K562 (cell line): ENCODE measurements around the gene TOMM22. TPM values are rescaled to one million over a fixed set of nuclear protein-coding genes. Genes with fewer than 3 reads are reported as not detected.

Experiments
- ATAC-seq: fragments of 200-7000 bp; cut with Tn5 transposase; 3 replicates; pipeline ENCODE4 v1.9.1; 2020; ENCODE audit warnings: moderate library complexity
- BruUV-seq: library from RNA; stranded (reverse); fragments of 400-500 nt; replicated peaks from 2 replicates; lab custom pipeline; 2021; lab: Mats Ljungman, UMichigan
- CTCF ChIA-PET: fragments of 300-600 bp; formaldehyde crosslinking; extraction: SDS; loops from one replicate; lab custom pipeline; 2021; ENCODE audit warnings: low intra/inter-chr PET ratio; lab: Yijun Ruan, JAX
- POLR2A ChIA-PET: fragments of 300-600, 350-650 bp; sonication (Branson Sonifier 250); formaldehyde crosslinking; extraction: SDS; loops from one replicate; lab custom pipeline; 2021; ENCODE audit warnings: antibody characterized with exemption, inconsistent platforms; lab: Yijun Ruan, JAX
- DNase-seq, 4 experiments: peaks; one replicate each; pipeline versions ENCODE4 v3.0.0 to v3.0.0-alpha.2; 2011 to 2018; ENCODE audit warnings: low spot score in 3 of 4, mixed read lengths in 3 of 4; ENCODE audit errors: extremely low read depth in 1 of 4
- FAIRE-seq: peaks from 2 replicates; lab custom pipeline; 2011; peaks lifted over from hg19 to GRCh38; lab: Jason Lieb, UNC
- H2AFZ ChIP-seq: 2 replicates; pipeline ENCODE4 v1.6.0; 2011; ENCODE audit warnings: low read depth, low read length, control low read depth, inconsistent platforms
- H3K27ac ChIP-seq: fragments of 200-600 bp; 3 replicates; pipeline ENCODE4 v1.8.0; 2011; ENCODE audit warnings: low read depth, mild to moderate bottlenecking, control low read depth, inconsistent platforms, low read length, moderate library complexity, mixed read lengths; ENCODE audit errors: extremely low read depth
- H3K27me3 ChIP-seq, 2 experiments: fragments of 300-600 bp in 1 of 2; 2 replicates in 1 of 2; 3 replicates in 1 of 2; pipeline versions ENCODE4 v1.6.0 to v1.8.0; 2011; ENCODE audit warnings: inconsistent platforms in 2 of 2, low read length in 2 of 2, mild to moderate bottlenecking in 1 of 2, mixed read lengths in 1 of 2, moderate library complexity in 1 of 2; ENCODE audit not compliant: control insufficient read depth in 2 of 2, insufficient read depth in 2 of 2
- H3K36me3 ChIP-seq: fragments of 300-600 bp; 3 replicates; pipeline ENCODE4 v1.8.0; 2011; ENCODE audit warnings: mild to moderate bottlenecking, low read length, inconsistent platforms; ENCODE audit not compliant: control insufficient read depth, insufficient read depth
- H3K4me1 ChIP-seq, 2 experiments: fragments of 200-600 bp in 1 of 2; replicated peaks in 1 of 2; 2 replicates in 1 of 2; 3 replicates in 1 of 2; pipeline versions ENCODE4 v1.5.1 to v1.8.0; 2011; ENCODE audit warnings: inconsistent platforms in 2 of 2, low read length in 2 of 2, mild to moderate bottlenecking in 1 of 2, mixed read lengths in 1 of 2, moderate library complexity in 1 of 2; ENCODE audit not compliant: control insufficient read depth in 2 of 2, insufficient read depth in 2 of 2
- H3K4me2 ChIP-seq: 2 replicates; pipeline ENCODE4 v1.6.1; 2011; ENCODE audit warnings: low read length, control low read depth, inconsistent platforms, mixed read lengths; ENCODE audit not compliant: insufficient read depth
- H3K4me3 ChIP-seq: fragments of 200-600 bp; sonication (generic), shearing (Covaris generic); 2 replicates; pipeline ENCODE4 v1.5.1; 2016; ENCODE audit warnings: control low read depth, inconsistent platforms
- H3K79me2 ChIP-seq: fragments of 200-600 bp; 3 replicates; pipeline ENCODE4 v1.8.0; 2011; ENCODE audit warnings: low read length, inconsistent platforms; ENCODE audit not compliant: control insufficient read depth, insufficient read depth
- H3K9ac ChIP-seq, 2 experiments: 2 replicates each; pipeline versions ENCODE4 v1.6.0 to v1.6.1; 2011; ENCODE audit warnings: low read depth in 2 of 2, low read length in 2 of 2, control low read depth in 1 of 2, inconsistent platforms in 1 of 2, mild to moderate bottlenecking in 1 of 2, mixed read lengths in 1 of 2; ENCODE audit not compliant: insufficient read depth in 1 of 2
- H3K9me1 ChIP-seq: one replicate; pipeline ENCODE4 v1.6.0; 2011; ENCODE audit warnings: inconsistent platforms, mild to moderate bottlenecking, low read length, moderate library complexity; ENCODE audit not compliant: control insufficient read depth, insufficient read depth
- H3K9me3 ChIP-seq: replicated peaks from 2 replicates; pipeline ENCODE4 v1.5.1; 2011; ENCODE audit warnings: low read depth, low read length, inconsistent platforms; ENCODE audit not compliant: control insufficient read depth, insufficient read depth
- H4K20me1 ChIP-seq: replicated peaks from 2 replicates; pipeline ENCODE4 v1.6.1; 2011; ENCODE audit warnings: low read length, inconsistent platforms, mixed read lengths; ENCODE audit not compliant: control insufficient read depth, insufficient read depth
- BHLHE40 ChIP-seq: IDR thresholded peaks from 2 replicates; pipeline ENCODE4 v1.6.1; 2011; ENCODE audit warnings: low read length, improper control_type of control experiment
- CCNT2 ChIP-seq: IDR thresholded peaks from 2 replicates; pipeline ENCODE4 v1.6.1; 2011; ENCODE audit warnings: borderline replicate concordance, low read depth, mild to moderate bottlenecking, moderate library complexity, mixed read lengths, low read length; ENCODE audit not compliant: insufficient read length; ENCODE audit errors: extremely low read depth
- EP400 ChIP-seq: fragments of 450-650 bp; IDR thresholded peaks from 2 replicates; pipeline ENCODE4 v1.6.1; 2017; ENCODE audit warnings: antibody characterized with exemption, mild to moderate bottlenecking, moderate library complexity
- FOXK2 ChIP-seq, 2 experiments: fragments of 450-650 bp; IDR thresholded peaks in 1 of 2; conservative IDR thresholded peaks in 1 of 2; 2 replicates each; pipeline ENCODE4 v1.6.1; 2016; ENCODE audit warnings: low read depth in 2 of 2, mild to moderate bottlenecking in 1 of 2
- GTF2B ChIP-seq: IDR thresholded peaks from 2 replicates; pipeline ENCODE4 v1.6.1; 2011; ENCODE audit not compliant: insufficient read length; ENCODE audit errors: extremely low read depth
- MAFF ChIP-seq: IDR thresholded peaks from 2 replicates; pipeline ENCODE4 v1.6.1; 2012; ENCODE audit warnings: low read length, improper control_type of control experiment
- MAX ChIP-seq: sonication (generic); formaldehyde crosslinking; IDR thresholded peaks from 2 replicates; pipeline ENCODE4 v1.9.0; 2022; ENCODE audit warnings: mild to moderate bottlenecking, missing genetic modification reagents
- PATZ1 ChIP-seq: fragments of 250-450 bp; sonication (Bioruptor Pico); IDR thresholded peaks from 2 replicates; pipeline ENCODE4 v1.5.0; 2020; ENCODE audit warnings: mild to moderate bottlenecking, borderline replicate concordance
- PHF8 ChIP-seq: fragments of 200-600 bp; sonication (generic); IDR thresholded peaks from 2 replicates; pipeline ENCODE4 v1.6.1; 2012; ENCODE audit warnings: mixed run types, mild to moderate bottlenecking, inconsistent platforms, low read length, moderate library complexity, borderline replicate concordance
- RFX1 ChIP-seq: fragments of 450-650 bp; IDR thresholded peaks from 2 replicates; pipeline ENCODE4 v1.6.1; 2016; ENCODE audit warnings: mild to moderate bottlenecking, moderate library complexity
- SP1 ChIP-seq: sonication (generic); formaldehyde crosslinking; IDR thresholded peaks from 2 replicates; pipeline ENCODE4 v1.8.1; 2022; ENCODE audit warnings: mild to moderate bottlenecking, missing genetic modification reagents
- ZNF511 ChIP-seq: sonication (generic); formaldehyde crosslinking; IDR thresholded peaks from 2 replicates; pipeline ENCODE4 v1.8.0; 2022; ENCODE audit warnings: mild to moderate bottlenecking, missing genetic modification reagents
- ZNF551 ChIP-seq: fragments of 250-450 bp; sonication (Bioruptor Pico); IDR thresholded peaks from 2 replicates; pipeline ENCODE4 v1.5.0; 2021; ENCODE audit warnings: mild to moderate bottlenecking, moderate library complexity
- WGBS: fragments of 100-300 bp; shearing (Covaris generic); methylation state at CpG from one replicate; pipeline ENCODE4 v1.1.6; 2016; ENCODE audit warnings: low coverage, mixed read lengths; ENCODE audit not compliant: insufficient coverage; ENCODE audit errors: missing lambda C conversion rate; 5-methylcytosine and 5-hydroxymethylcytosine counted together
- in situ Hi-C: fragments of 300-500 bp; cut with MboI; formaldehyde crosslinking; loops from 4 replicates; pipeline ENCODE4 v1.15.0; 2018; ENCODE audit warnings: inconsistent platforms, mixed read lengths
- intact Hi-C: fragments of 100-400 bp; cut with micrococcal nuclease; formaldehyde crosslinking; loops from 2 replicates; pipeline ENCODE4 v1.14.2; 2022
- polyA plus RNA-seq, 8 experiments: library from polyadenylated mRNA; depleted of rRNA in 4 of 8; stranded (reverse) in 5 of 8; unstranded in 3 of 8; fragments of >200 nt; fragmentation: Nextera tagmentation in 2 of 8; fragmentation: Illumina TruSeq in 1 of 8; extraction: Ambion mirVana in 2 of 8; extraction: Trizol in 1 of 8; gene quantifications; 2 replicates each; pipeline versions ENCODE4 v1.2.1 to v1.2.3, GENCODE V29; 2011 to 2014; ENCODE audit warnings: inconsistent platforms in 1 of 8, missing spikeins in 1 of 8
- total RNA-seq, 7 experiments: library from RNA; depleted of rRNA in 6 of 7; stranded (reverse); fragments of >200 nt in 6 of 7; fragmentation: Illumina TruSeq in 2 of 7; extraction: Trizol in 2 of 7; gene quantifications; 2 replicates each; pipeline versions ENCODE4 v1.2.1 to v1.2.3, GENCODE V29; 2011 to 2021; ENCODE audit warnings: low replicate concordance in 1 of 7

The TOMM22 gene
- total and polyA plus RNA-seq, 9 of the 15 experiments (the other 6 are each of a cell fraction or from before 2014, with no cell fraction given): 25.8 to 108 (median 73.8) TPM

GRCh38 chr22:38705235-38706100 is 23.7 kb downstream of the TOMM22 start, which contains the start of gene GTPBP1:
TSS of gene GTPBP1 (plus strand) at chr22:38705944. CDS start at chr22:38705956, 12 bp downstream.
- POLR2A ChIA-PET: interaction anchor here (0.6 to 2.7 kb wide), 12 partner anchors 9 to 250 kb away, joined by 3 to 9 read pairs (median 4); partner anchors contain the start of gene TOMM22
- under 1% methylated on average over 44 of the region's 55 CpGs for WGBS
- in situ Hi-C loops: no loop called here
- no TSS peak for BruUV-seq
- peak; percentile 88 for ATAC-seq
- H3K4me1 ChIP-seq: peaks cover 29 to 38% of the 10 kb centered on the region in 2 experiments; a peak in 4 of 5 replicates
- peaks cover 55% of the 10 kb centered on the region for H3K79me2 ChIP-seq
- intact Hi-C loops: no loop called here
- DNase-seq: peak; percentile 85 to 98 (median 91)
- peak within 1 kb of the TSS; percentile 91 for H3K4me2 ChIP-seq
- CTCF ChIA-PET: no interaction called here
- H4K20me1 ChIP-seq: peaks cover 18% of the 10 kb centered on the region
- no peaks in the 10 kb centered on the region for H3K27me3 ChIP-seq
- peak within 1 kb of the TSS; percentile 86 to 97 for H3K9ac ChIP-seq
- H3K9me1 ChIP-seq: no peaks in the 10 kb centered on the region
- peak within 1 kb of the TSS; percentile 64 for H2AFZ ChIP-seq
- no peaks in the 10 kb centered on the region for H3K9me3 ChIP-seq
- peak within 1 kb of the TSS; percentile 94 for H3K4me3 ChIP-seq
- peak within 1 kb of the TSS; percentile 91 for H3K27ac ChIP-seq
- FAIRE-seq: peak; percentile 99
- peaks cover 23% of the 10 kb centered on the region; the same call in 2 of the 3 replicates for H3K36me3 ChIP-seq
- TF ChIP-seq MAFF (peak; percentile 33), CCNT2 (peak; percentile 34), PHF8 (peak; percentile 73; the same call in 1 of the 2 replicates), EP400 (peak; percentile 51), ZNF511 (CRISPR knock-in tag) (no peak), SP1 (CRISPR knock-in tag) (peak; percentile 88), GTF2B (peak; percentile 18), BHLHE40 (peak; percentile 65; the same call in 1 of the 2 replicates), PATZ1 (CRISPR knock-in tag) (no peak), ZNF551 (CRISPR knock-in tag) (no peak), FOXK2 (conservative IDR thresholded peaks at IDR 0.05 in 1 of 2, IDR thresholded peaks at IDR 0.05 in 1 of 2; ENCODE audit: low read depth in 2 of 2) (peak; percentile 96 to 97), RFX1 (peak; percentile 46), MAX (CRISPR knock-in tag) (peak; percentile 75)
